Activated CD4-positive, alpha-beta T cell treated with anti-CD3 and anti-CD28 coated beads, Interleukin-2, Interleukin-4, amounts not matched to agents 100 ng/mL and 50 ng/mL, durations not matched to agents 16 hours and 8 hours (primary cell): ENCODE data around the gene TWIST2.

Experiments used
- DNase-seq: peaks from one replicate; pipeline ENCODE4 v3.0.0-alpha.2; 2020; ENCODE audit warnings: low spot score

The TWIST2 gene

DNA sequence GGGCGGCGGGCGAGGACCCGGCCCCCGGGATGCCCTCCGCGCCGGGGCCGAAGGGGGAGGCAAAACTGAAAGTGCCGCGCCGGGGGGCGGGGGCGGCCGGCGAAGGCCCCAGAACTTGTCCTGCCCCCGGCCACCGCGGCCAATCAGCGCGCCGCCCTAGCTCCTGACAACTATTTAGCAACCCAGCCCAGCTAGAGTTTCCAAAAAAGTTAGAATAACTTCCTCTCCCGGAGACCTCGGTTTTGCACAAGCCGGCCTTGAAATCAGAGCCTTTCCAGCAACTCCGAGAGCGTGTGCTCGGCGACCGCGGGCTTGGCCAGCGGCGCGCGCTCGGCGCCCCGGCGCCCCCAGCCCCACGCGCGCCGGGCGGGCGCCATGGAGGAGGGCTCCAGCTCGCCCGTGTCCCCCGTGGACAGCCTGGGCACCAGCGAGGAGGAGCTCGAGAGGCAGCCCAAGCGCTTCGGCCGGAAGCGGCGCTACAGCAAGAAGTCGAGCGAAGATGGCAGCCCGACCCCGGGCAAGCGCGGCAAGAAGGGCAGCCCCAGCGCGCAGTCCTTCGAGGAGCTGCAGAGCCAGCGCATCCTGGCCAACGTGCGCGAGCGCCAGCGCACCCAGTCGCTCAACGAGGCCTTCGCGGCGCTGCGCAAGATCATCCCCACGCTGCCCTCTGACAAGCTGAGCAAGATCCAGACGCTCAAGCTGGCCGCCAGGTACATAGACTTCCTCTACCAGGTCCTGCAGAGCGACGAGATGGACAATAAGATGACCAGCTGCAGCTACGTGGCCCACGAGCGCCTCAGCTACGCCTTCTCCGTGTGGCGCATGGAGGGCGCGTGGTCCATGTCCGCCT, at the start of gene TWIST2:
Gene TWIST2 (plus strand): TSS at position 245 of the 850 bp plus-strand sequence. CDS start 131 bp downstream, at position 376.
- DNase-seq: no peak

DNA sequence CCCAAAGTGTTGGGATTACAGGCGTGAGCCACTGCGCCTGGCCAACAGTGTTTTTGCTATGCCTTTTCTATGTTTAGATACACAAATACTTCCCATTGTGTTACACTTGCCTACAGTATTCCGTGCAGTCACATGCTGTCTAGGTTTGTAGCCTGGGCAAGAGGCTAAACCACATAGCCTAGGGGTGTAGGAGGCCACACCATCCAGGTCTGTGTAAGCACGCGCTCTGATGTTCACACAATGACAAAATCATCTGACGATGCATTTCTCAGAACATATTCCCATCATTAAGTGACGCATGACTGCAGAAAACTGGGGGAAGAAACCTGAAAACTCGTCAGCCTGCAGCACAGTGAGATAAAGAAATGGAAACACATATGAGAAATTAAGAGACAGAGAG, 46.1 kb upstream of the TWIST2 start:
- no peak for DNase-seq

DNA sequence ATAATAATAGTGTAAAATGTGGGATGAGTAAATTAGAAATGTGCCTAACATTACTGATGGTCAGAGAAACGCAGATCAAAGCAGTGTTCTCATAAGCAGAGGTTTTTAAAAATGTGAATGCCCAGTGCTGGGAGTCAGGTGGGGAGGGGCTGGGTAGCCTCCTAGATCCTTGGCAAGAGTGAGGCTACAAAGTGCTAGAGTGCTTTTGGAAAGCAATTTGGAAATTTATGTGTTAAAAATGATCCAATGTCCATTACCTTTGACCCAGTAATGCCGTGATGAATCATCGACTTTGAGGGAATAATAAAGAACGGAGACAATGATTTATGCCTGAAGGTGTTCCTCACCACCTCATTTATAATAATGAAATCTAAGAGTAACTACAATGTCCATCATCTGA, 44.9 kb upstream of the TWIST2 start:
- no peak for DNase-seq

DNA sequence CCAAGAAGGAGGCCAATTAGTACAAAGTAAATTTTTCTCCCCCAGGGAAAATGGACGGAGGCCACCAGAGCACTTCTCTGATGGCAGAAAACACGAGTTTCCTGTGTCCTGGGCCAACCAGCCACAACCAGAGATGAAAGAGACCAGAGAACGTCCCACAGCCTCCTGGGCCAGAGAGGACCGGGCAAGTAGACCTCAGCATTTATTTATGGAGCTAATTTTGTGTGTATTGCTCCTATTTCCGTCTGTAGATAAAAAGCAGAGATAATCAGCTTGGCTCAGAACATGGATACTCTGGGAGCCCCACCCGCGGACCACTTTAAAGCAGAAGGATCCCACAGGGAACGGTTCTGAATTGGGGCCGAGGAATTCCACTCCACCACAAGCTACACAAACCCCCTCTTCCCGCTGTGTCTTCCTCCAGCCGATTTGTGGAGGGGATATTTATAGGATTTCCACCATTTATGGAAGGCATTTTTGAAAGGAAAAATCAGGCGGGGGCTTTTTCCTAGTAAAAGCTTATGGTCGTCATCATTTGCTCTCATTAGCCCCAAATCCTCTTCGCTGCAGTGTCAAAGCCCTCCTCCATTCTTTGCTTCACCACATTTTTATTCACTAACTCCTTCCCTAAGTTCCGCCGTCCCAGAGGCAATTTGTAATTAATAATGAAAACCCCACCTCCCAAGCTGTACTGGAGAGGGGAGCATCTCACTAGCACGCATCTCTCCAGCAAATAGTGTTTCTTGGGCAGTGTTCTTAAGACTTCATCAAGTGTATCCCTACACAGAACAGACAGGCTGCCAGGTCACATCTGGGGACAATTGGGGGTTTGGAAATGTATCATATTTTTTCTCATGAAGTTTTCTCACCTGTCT, 43.7 kb upstream of the TWIST2 start:
- DNase-seq: no peak

DNA sequence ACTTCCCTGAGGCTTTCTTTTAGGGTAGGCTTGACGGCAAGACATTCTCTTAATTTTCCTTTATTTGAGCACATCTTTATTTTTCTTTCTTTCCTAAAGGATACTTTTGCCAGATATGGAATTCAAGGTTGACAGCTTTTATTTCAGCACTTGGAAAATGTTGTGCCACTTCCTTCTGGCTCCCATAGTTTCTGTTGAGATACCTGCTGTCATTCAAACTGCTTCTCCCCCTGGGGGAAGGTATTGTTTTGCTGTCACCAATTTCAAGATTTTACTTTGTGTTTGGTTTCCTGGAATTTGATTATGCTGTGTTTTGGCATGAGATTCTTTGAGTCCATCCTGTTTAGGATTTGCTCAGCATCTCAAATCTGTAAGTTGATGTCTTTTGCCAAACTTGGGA, 39.1 kb upstream of the TWIST2 start:
- DNase-seq: no peak

DNA sequence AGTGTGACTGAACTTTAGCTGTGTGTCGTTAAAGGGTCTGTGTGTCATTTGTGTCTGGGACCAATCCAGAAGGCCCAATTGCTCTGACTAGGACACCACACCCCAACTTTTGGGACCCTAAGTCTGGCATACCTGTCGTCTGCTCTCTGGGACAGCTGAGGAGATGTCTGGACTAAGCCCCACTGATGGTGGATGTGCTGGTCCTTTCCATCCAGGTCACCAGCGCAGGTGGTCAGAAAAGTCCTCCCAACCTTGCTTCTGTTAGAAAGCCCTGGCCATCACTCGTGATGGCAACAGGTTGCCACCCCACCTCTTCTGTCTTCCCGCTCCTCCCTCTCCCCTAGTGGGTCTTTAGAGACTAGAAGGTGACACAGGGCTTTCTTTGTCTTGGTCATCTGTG, 37.6 kb upstream of the TWIST2 start:
- DNase-seq: no peak

DNA sequence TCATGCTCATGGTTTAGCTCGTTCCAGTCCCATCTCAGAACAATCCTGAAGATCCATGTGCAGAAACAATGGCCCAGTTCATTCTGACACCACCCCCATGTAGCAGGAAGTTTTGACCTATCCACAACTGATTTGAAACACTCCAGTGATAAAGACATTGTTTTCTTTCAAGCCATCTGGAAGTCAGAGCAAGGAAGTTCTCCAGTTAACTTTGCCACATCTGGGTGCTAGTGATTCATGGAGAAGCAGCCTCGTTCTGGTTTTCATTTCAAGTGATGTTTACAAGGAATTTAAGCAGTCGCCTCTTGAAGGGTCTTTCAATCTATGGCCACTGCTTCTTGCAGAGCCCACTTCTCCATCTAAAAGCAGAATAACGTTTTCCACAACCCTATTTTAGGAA, 36.6 kb upstream of the TWIST2 start:
- no peak for DNase-seq

DNA sequence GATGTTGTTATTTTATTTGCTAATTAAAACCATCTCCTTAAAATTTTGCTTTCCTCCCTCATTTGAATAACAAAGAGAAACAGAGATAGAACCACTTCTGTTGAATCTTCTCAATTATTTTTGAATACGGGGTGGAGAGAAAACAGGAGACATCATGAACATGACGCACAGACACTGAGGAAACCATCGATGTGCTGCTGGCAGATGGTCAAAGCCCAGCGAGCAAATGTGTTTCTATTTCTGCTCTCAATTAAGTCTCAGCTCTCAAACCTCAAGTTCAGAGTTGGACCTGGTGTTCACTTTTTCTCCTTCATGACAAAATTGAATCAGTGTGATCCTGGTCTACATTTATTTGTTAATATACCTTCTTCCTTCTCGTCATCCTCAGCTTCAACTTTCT, 36.1 kb upstream of the TWIST2 start:
- no peak for DNase-seq

DNA sequence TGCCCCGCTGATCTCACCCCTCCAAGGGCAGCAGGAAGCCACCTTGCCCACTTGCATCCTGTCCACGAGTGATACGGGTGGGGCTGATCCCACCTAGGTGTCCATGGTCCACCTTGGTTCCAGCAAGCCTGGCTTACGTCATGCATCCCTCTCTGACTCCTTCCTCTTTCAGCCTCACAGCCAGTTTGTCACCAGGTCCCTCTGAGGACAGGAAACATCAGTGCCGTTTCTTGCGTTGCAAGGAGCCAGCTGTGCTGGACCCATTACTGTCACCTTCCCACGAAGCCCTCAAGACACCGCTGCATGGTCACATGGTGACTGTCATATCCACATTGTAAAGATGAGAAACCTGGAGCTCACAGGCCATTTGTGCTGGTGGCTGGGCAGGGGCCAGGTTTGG, 34.8 kb upstream of the TWIST2 start:
- no peak for DNase-seq

DNA sequence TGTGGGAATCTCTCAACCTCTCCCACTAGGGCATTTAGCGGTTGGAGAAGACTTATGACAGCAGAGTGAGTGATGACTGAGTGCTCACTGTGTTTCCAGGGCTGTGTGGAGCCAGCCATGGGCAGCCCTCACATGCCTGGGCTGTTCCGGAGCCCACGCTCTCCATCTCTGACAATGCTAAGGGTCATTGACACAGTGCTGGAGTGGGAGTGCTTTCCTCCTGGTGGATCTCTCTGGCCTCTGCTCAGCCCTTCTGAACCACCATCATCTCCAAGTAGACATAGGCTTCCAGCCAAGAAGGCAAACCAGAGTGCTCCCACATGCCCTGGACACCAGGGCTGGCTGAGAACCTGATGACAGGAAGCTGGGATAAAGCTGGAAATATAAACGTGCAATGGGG, 33.1 kb upstream of the TWIST2 start:
- DNase-seq: no peak

DNA sequence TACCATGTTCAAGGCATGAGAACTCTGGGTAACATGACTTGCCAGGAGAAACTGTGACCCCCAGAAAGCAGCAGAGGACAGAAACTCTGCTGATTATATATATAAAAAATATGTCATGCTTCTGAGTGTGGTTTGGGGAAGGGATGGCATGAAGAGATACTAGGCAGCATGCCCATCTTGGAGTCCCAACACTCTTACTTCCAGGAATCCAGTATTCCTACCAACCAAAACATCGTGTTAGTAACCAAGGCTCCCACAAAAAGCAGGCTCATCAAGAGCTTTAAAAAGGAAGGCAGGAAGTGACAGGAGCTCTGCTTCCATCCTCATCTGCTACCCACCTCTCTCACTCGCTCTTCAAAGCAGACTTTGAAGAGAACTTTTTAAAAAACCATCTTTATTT, 31.6 kb upstream of the TWIST2 start:
- no peak for DNase-seq

DNA sequence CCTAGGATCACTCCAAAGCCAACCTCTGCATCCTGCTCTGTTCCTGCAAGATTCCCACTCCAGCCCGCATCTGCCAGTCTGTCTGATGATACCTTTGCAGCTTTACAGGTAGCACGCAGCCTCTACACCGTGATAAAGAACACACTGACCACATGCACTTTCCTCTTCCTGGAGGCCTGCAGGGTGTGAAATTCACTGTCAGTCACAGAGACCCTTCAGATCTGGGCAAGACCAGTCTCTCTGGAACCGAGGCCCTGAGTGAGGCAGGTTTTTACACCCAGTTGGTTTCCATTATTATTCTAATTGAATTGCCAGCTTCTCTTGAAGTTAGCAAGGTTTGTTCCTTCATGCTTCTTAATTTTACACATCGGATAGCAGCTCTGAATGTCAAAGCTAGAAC, 30.5 kb upstream of the TWIST2 start:
- no peak for DNase-seq

DNA sequence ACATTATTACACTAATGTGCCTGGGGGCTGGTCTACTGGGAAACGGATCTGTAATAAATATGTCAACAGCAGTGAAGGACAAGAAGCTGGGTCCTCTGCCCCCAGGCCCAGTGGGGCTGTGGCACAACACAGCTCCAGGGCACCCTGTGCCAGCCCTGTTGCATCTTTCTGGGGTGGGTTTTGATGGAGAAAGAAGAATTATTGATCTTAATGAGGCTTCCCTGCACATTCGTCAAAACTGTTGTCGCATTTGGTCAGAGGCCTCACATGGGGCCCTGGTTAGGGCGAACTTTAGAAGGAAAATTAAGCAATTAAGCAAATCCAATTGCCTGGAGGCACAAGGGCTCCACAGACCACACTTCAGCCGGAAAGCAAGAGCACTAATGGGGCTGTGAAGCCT, 30.0 kb upstream of the TWIST2 start:
- DNase-seq: no peak

DNA sequence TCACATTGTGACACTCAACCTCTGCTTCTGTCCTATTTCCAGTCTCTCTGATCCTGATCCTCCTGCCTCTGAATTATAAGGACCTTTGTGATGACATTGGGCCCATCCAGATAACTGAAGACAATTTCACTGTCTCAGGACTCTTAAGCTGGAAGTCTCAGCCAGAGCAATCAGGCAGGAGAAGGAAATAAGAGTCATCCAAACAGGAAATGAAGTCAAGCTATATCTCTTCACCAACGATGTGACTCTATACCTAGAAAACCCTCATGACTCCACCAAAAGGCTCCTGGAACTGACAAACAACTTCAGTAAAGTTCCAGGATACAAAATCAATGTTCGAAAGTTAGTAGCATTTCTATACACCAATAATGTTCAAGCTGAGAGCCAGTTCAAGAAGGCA, 29.3 kb upstream of the TWIST2 start:
- DNase-seq: no peak

DNA sequence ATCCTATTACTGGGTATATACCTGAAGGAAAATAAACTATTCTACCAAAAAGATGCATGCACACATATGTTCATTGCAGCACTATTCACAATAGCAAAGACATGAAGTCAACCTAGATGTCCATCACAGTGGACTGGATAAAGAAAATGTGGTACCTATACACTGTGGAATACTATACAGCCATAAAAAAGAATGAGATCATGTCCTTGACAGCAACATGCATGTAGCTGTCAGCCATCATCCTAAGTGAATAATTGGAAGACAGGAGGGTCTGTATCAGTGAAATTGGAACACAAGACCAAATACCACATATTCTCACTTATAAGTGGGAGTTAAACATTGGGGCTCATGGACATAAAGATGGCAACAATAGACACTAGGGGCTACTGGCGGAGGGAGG, 27.7 kb upstream of the TWIST2 start:
- DNase-seq: no peak

DNA sequence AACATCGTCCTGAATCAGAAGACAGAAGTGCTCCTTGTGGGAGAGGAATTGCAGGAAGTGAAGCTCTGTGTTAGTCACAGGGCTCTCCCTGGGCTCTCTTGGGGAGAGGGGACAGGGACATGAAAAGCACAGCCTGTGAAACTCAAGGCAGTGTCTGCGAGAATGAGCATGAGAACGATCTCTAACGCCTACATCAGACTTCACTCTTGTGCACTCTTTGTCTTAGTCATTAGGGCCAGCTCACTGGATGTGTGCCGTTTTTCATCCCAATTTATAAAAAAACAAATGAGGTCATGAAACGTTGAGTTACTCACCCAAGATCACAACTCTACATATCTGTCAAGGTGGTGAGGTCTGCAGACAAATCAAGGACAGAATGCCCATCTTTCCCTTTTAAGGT, 27.0 kb upstream of the TWIST2 start:
- DNase-seq: no peak

DNA sequence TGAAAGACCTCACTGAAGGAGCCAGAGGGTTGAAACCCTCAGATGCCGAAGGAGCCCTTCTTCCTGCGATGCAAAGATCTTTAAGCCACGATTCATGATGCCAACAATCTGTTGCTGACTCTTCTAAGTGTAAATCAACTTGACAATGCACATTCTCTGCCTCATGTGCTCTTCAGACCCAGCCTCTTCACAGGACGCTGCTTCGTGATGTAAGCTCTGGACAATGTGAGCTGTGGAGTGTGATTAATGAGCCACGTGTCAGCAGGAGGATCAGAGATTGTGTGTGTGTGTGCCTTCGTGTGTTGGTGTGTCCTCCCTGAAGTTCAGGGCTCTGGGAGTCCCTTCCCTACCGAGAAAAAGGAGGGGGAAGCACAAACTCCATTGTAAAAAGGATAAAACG, 26.5 kb upstream of the TWIST2 start:
- no peak for DNase-seq

DNA sequence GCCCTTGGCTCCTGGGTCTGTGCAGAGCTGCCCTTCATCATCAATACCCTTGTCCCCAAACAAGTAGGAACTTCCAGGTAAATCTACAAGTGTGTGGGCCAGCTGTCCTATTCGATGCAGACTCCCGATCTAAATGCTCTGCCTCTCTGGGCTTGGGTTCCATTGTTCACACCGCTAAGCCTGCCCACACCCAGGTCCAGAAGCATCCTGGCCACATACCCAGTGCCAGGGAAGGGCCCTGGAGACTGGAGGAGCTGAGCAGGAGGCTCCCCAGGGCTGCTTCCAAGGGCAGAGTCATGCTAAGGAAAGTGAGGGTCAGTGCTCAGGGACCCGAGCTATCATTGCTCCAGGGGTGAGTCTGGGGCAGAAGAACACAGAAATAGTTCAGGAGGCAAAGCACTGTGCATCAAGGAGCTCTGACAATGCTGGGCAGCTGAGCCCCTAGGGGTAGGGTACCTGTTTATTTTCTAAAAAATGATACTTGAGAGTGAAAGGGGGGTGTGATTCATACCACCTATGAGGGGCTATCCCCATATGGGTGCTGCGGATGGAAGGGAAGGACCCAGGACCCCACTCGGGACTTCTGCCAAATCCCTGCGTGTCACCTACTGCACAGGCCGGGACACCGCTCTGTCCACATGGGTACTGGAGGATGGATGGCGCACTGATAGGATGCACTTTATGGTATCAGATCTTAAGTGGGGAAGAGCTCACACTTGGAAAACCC, 25.8 kb upstream of the TWIST2 start:
- no peak for DNase-seq

DNA sequence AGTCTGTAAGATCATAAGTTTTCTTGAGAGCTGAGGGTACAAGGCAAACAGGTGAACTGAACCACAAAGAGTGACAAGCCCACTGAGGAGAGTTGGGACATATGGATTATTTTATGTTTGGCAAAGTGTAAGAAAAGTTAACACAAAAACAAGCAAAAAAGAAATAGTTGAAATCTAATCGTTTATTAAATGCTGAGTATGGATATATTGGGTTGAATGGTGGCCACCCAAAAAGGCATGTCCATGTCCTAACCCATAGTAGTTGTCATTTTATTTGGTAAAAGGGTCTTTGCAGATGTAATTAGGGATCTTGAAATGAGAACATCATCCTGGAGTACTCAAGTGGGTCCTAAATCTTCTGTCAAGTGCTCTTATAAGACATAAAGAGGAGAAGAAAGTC, 24.9 kb upstream of the TWIST2 start:
- DNase-seq: no peak

DNA sequence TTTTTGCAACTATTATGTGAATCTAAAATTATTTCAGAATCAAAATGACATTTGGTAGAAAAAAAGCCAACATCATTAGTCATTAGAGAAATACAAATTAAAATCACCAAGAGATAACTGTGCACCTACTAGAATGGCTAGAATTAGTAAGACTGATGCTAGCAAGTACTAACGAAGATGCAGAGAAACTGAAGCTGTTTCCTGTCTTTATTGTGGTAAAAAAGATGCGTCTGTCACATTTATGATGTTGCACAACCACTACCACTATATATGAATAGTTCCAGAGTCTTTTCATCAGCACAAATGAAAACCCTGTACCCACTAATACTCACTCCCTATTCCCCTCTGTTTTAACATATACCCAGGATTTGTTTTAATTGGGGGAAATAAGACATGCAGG, 16.7 kb upstream of the TWIST2 start:
- DNase-seq: no peak

DNA sequence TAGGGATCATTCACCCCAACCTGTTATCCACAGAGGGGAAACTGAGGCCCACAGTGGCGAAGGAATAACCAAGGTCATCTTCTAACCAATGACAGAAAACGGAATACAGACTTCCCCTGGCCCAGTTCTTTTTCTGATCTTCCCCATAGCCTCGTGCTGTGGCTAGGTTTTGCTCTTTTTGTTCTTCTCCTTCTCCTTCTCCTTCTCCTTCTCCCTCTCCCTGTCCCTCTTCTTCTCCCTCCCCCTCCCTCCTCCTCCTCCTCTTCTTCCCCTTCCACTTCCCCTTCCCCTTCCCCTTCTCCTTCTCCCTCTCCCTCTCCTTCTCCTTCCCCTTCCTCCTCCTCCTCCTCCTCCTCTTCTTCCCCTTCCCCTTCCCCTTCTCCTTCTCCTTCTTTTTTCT, 12.9 kb upstream of the TWIST2 start:
- DNase-seq: no peak

DNA sequence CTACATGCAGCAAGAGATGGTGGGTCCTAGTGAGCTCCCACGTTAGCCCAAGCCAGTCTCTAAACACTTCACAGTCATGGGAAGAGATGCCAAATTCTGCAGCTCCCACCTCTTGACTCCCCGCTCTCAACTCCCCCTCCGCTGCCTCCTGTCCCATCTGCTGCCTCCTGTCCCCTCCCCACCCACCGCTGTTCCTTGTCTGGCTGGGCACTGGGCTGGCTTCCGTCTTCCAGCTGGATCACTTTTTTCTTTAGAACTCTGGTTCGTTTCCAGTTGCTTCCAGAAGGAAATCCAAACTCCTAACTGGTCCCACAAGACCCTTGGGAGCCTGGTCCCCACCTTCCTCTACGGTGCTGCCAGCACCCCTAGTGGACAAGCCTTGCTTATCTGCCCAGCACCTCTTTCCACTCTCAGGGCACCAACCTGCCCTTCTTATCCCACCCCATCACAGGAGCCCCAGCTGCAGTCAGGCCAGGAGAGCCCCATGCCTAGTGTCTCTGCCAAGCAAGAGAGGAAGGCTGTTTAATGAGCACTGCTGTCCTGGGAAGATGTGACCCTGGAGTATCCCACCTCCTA, 12.1 kb upstream of the TWIST2 start:
- no peak for DNase-seq
